Globus pallidus (tissue), 1 donor: ENCODE results near the gene TSHZ1.

ENCODE experiments used
- DNase-seq: peaks from one replicate; pipeline ENCODE4 v3.0.0-alpha.2; 2015; ENCODE audit warnings: low spot score

TSHZ1 gene

DNA sequence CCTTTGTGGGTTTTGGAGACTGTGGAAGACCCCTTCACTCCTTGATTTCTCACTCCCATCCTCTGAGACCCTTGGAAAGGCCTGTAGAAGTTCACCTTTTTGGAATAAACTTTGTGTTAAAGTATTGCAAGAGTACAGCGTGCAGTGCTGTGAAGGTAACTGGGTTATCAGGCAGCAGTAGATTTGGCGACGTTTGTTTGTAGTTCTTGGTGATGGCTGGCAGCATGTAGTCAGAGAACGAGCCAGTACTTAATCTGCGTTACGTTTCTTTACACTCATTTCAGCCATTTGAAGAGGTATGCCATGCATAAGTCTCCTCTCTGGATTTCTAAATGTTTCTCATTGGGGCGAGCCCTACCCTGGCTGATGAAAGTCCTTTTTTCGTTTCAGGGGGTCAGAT lies 64.6 kb downstream of the TSHZ1 start:
- no peak for DNase-seq

DNA sequence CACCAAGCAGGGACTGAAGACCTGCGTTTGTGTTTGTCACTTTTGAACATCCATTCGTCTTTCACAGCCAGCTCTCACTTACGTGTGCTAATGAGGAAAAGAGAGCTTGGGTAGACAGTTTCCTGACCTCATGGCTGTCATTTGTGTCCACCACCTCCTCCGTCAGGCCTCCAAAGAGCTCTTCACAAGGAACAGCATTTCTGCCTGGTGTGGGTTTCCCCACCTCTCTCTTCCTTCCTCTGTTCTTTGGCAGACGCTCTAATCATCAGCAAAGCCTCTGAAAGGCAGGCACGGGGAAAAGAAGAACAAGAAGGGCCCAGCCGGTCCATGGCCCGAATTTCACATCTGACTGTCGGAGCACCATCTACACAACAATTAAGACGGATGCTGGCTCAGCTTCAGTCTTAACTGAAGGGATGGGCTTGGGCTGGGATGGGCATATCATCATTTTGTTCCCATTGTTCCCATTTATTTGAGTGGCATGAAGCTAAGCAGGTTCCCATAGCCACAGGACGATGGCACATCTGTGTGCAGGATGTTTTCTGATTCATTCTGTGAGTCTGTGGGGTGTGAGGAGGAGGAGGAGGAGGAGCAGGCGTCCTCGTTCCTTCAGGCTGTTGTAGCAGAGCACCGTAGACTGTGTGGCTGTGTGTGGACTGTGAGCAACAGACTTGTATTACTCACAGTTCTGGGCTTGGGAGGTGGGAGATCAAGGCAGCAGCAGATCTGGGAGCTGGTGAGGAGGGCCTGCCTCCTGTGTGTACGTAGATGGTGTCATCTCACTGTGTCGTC lies 66.4 kb downstream of the TSHZ1 start:
- no peak for DNase-seq

DNA sequence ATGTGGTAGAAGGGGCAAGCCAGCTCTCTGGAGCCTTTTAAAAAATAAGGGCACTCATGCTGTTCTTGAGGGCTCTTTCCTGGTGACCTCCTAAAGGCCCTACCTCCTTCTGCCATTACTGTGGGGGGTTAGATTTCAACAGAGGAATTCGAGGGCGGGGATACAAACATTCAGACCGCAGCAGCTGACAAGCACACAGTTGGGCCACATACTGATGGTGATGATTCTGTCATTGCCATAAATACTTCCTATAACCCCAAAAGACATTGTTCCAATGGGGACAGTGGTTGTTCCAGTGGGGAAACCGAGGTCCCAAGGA lies 67.0 kb downstream of the TSHZ1 start:
- no peak for DNase-seq

DNA sequence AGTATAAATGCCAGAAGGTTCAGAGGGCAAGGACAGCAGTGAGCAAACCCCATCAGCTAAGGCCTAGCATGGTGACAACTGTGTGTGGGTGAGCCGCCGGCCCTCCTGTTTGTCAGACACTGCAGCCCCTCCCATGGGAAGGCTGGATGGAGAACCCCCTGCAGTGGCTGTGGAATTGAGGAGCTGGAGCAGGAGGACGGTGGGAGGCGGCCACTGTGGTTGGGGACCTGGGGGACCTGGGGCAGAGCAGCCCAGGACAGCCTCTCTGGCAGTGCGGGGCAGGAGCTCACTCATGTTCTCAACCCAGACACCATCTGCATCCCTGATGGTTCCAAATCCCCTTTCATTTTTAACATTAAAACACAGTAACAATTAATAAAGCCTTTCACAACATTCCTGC lies 68.8 kb downstream of the TSHZ1 start:
- DNase-seq = no peak

DNA sequence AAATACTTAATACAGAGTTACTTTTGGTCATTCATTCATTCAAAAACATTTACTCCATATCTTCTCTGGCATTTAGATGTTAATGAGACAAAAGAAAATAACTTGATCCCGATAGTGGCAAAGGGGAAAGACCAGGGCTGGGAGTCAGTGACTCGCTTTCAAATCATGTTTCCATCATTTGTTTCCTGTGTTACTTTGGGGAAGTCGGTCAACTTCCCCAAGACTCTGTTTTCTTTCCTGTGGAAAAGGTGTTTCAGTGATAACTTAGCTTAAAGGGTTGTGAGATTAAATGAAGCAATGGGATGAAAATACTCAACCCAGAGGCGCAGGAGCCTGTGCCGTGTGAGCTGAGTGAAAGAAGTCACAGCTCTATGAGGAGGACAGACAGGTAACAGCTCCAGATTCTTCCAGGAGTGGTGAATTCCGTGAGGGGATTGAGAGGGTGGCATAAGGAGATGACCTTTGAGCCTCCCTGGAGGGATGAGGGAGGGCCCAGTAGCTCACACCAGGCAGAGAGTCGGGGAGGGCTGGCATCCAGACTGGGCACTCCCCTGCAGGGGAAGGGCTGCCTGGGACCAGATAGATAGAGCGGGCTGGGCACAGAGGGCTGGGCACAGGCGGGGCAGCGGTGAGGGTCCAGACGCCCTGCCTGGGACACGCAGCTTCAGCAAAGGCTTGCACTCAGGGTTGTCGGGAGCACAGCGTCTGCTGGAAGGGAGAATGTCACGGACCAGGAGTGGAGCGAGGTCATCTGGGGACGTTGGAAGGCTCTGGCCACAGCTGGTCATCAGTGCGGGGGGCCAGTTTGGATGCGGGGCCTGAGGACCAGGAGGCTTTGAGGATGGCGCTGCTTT lies 70.1 kb downstream of the TSHZ1 start:
- no peak for DNase-seq

DNA sequence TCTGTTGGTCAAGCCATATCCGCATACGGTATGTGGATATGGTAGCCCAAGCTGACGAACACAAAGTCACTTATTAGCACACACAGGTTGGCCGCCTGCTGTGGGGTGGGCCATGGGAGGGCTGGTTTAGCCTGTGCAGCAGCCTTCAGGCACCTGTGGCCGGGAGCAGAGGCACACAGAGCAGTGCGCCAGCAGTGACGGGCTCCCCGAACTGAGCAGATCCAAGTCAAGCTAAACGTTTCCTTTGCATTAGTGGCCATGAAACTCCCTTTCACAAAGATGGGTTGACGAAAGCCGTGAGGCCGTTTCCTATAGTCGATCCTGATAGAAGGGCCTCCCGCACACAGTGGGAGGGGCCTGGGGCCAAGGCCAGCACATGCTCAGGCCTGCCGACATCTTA lies 72.1 kb downstream of the TSHZ1 start:
- no peak for DNase-seq

DNA sequence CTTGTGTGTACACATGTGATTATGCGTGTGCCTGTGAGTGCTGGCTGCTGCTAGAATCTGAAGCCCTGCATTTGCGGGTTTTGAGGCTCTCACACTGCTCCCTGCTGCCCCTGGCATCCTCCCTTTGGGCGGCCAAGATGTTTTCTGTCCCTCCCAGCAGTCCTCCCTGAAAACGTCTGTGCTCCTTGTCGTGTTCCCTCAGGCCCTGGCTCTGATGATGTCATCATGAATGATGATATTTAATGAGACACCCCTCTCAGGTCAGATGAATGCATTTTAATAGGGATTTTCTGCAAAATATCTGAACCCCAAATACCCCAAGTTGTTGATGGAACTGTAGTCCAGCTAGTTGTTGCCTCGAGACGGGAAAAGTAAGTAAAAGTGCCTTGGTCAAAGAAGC lies 73.1 kb downstream of the TSHZ1 start:
- no peak for DNase-seq

DNA sequence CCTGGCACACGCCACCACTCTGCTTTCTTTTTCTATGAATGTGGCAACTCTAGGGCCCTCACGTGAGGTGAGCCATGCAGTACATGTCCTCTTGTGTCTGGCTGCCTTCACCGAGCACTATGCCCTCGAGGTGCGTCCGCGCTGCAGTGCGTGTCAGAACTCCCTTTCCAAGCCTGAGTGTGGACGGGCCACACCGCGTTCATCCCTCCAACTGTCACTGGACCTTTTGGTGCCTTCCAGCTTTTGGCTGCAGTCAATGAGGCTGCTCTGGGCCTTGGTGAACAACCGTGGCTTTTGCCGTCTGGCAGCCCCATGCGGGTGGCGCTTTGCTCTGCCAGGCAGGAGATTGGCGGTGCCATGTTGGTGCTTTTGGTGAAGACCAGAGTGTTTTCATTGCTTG lies 74.0 kb downstream of the TSHZ1 start:
- no peak for DNase-seq

DNA sequence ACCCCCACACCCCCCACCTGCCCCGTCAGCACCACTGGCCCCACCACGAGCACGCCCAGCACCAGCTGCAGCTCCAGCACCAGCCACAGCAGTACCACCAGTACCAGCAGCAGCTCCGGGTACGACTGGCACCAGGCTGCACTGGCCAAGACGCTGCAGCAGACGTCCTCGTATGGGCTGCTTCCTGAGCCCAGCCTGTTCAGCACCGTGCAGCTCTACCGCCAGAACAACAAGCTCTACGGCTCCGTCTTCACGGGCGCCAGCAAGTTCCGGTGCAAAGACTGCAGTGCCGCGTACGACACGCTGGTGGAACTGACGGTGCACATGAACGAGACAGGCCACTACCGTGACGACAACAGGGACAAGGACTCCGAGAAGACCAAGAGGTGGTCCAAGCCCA lies 75.3 kb downstream of the TSHZ1 start:
- no peak for DNase-seq

DNA sequence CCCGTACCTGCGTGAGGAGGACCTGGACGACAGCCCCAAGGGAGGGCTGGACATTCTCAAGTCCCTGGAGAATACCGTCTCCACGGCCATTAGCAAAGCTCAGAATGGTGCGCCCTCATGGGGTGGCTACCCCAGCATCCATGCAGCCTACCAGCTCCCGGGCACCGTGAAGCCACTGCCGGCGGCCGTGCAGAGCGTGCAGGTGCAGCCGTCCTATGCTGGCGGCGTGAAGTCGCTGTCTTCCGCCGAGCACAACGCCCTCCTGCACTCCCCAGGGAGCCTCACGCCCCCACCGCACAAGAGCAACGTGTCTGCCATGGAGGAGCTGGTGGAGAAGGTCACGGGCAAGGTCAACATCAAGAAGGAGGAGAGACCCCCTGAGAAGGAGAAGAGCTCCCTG lies 76.4 kb downstream of the TSHZ1 start:
- no peak for DNase-seq

DNA sequence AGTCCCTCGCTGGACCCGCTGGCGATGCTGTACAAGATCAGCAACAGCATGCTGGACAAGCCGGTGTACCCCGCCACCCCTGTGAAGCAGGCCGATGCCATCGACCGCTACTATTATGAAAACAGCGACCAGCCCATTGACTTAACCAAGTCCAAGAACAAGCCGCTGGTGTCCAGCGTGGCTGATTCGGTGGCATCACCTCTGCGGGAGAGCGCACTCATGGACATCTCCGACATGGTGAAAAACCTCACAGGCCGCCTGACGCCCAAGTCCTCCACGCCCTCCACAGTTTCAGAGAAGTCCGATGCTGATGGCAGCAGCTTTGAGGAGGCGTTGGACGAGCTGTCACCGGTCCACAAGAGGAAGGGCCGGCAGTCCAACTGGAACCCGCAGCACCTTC lies 77.1 kb downstream of the TSHZ1 start:
- DNase-seq = no peak

DNA sequence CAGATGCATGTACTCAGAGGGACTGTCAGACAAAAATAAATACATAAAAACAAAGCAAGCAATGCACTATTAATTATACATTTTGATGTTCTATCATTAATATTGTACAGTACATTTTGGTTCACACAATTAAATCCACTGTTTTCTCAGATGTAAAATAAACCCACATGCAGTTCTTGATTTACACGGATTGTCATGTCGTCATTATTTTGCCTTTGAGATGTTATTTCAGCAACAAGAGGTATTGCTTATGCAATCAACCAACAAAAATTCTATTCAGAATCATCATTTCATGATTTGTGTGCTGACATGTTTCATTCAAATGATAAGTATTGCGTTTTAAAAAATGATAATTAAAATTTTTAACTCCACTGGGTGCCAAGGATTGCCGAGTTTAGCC lies 79.2 kb downstream of the TSHZ1 start:
- DNase-seq = no peak

DNA sequence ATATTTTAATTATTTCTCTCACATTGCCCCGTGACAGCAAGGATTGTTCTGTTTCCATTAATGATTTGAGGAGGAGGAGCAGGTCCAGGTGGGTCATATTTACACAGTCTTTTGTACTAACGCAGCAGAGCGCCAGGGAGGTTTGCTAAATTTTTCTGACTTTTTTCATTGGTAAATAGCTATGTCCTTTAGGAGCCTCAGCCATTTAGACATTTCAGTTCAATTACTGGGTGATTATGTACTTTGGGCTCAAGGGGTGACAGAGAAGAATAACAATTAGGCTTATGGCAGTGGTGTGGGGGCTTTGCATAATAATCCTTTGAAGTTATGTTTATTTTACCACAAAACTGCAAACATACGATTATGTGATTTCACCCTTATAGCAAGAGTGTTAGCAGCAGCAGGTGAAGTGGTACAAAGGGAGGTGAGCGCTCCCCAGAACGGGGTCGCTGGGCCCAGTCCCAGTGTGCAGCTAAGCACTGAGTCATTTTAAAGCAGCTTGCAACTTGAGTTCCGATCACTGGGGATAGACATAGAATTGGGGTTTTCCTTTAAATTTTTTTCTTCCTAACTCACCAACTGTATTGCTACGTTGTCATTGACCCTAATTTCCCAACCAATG lies 80.3 kb downstream of the TSHZ1 start:
- no peak for DNase-seq

DNA sequence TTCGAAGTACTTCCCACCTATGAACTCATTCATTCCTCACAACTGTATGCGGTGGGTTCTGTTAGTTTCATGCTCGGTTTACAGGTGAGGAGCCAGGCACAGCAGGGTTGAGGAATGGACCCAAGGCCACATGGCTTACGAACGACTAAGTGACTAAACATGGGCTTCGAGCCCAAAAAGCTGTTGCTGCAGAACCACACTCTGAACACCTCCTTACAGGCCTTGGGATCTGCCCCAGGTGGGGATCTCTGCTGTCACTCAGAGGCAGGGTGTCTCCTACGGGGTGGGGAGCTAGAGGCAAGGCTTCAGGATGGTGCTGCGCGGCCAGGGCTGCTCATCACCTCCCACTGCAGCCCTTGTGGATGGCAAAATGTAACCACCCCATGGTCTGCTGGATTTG lies 80.9 kb downstream of the TSHZ1 start:
- DNase-seq = no peak

DNA sequence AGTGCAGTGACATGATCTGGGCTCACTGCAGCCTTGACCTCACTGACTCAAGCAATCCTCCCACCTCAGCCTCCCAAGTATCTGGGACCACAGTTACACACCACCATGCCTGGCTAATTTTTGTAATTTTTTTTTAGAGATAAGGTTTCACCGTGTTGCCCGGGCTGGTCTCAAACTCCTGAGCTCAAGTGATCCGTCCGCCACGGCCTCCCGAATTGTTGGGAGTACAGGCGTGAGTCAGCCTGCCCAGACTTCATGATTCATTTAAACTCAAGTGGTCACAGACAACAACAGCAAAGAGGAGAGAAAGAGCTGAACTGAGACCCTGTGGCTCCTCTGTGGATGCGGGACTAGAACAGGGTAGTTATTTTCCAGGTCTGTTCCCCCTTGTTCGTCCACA lies 83.0 kb downstream of the TSHZ1 start:
- DNase-seq = no peak

DNA sequence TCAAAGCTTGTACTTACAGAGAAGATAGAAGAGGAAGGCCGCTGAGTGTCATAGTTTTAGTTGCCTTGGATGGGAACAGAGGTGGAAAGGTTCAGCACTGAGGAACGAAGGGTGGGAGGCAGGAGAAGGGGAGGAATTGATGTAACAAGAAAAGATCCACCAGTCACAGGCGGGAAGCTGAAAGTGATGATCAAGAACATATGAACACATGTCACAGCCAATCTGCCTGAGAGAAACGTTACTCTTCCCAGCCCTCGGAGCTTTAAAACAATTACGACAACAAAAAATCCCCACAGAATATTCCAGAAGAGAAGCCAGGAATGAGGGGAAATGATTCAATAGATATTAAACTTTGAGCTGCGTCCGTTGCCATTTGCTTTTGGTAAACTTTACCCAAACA lies 87.1 kb downstream of the TSHZ1 start:
- no peak for DNase-seq

DNA sequence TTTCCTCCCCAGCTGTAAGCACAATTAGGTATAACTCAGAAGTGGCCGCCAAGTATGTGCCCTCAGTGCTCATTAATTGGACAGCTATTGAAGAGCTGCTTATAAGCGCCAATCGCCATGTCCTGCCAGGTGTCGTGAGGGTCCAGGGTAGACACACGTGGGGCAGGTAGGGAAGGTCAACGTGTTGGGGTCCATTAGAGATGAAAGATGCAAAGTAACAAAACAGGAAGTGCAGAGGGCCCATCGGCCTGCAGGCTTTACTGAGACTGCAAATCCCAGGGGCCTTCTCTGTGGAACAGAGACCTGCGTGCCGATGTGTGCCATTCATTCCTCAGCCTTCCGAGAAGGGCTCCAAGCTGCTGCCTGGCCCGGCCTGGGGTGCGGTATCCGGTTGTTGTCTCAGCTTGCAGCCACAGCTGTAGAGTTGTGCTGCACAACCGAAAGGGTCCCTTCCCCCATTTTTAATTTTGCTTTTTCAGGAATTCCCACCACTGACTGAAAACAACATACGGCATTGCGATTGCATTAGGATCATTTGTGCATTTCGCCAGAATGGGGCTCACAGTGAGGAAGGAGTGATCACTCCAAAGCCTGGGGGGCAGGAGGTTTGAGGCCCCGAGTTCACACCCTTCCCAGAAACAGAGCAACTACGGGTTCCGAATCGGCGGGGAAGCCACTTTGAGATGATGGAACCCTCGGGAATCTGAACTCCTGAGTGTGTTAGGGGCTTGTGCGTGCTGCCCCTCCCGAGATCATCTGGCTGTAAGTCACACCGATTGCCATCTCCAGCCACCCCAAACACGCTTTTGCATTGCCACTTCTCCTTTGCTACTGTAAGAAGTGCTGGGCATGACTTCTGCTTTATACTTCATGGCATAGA lies 94.3 kb downstream of the TSHZ1 start:
- DNase-seq = no peak

DNA sequence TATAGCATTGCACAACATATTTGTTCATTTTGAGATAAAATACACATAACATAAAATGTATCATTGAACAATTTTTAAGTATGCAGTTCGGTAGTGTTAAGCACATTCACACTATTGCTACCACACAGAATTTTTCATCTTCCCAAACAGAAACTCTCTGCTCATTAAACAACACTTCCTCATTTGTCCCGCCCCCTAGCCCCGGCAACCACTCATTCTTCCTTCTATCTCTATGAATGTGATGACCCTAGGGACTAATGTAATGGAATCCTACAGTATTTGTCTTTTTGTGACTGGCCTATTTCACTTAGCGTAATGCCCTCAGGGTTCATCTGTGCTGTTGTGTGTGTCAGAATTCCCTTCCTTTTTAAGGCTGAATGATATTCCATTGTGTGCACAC lies 95.4 kb downstream of the TSHZ1 start:
- DNase-seq = no peak

DNA sequence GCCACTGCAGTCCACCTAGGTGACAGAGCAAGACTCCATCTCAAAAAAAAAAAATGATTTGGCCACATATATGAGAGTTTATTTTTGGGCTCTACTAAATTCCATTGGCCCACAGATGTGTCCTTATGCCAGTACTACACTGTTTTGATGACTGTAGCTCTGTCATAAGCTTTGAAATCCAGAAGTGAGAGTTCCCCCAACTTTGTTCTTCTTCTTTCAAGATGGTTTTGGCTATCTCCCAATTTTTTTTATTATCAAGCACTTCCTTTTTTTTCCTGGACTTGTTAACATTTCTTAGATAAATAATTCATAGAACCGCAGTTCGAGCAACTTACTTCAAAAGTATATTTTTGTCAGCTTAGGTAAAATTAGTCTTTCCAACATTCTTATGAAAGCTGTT lies 96.9 kb downstream of the TSHZ1 start:
- no peak for DNase-seq

DNA sequence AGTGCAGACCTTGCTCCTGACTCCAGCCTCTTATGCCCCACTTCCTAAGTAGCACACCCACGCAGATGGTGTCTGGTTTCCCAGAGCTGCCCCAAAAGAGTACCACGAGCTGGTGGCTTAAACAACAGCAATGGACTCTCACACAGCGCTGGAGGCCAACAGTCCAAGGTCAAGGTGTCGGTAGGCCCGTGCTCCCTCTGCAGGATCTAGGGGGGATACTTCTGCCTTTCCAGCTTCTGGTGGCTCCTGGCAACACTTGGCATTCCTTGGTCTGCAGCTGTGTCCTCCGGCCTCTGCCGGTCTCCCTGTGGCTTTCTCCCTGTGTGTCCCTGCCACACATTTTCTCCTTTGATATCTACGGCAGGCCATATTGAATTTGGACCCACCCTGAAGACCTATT lies 99.0 kb downstream of the TSHZ1 start:
- no peak for DNase-seq

DNA sequence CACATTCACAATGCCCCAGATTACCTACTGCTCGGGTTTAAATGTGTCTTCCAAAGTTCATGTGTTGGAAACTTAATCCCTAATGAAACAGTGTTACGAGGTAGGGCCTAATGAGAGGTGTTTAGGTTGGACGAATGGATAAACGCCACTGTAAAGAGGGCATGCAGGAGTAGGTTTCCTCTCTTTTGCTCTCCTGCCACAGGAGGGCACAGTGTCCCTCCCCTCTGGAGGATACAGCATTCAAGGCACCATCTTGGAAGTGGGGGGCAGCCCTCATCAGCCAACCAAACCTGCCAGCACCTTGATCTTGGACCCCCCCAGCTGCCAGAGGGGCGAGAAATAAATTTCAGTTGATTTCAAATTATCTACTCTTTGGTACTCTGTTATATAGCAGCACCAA lies 103.5 kb downstream of the TSHZ1 start:
- no peak for DNase-seq

DNA sequence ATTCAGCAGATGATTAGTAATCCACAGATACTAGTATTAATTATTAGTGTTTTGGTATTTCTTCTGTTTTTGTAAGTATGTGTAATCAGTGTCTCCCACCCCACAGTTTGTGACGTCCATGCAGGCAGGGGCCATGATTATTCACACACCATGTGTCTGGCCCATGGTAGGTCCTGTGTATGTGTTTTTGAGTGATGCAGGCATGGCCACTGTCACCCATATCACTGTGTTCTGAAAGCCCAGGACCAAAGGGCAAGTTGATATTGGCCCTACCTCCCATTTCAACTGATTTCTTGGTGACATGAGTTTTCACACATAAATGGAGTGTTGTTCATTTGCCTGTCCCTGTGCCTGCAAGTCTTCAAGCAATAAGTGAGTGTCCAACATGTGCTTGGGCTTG lies 104.0 kb downstream of the TSHZ1 start:
- DNase-seq = no peak
